ENCODE measurements around the gene PNMA6A.
"Not testable (repeated sequence)": the region's sequence is repeated elsewhere in the genome, so short reads cannot be mapped to it uniquely, and the experiment has no call there.

PNMA6A gene

DNA sequence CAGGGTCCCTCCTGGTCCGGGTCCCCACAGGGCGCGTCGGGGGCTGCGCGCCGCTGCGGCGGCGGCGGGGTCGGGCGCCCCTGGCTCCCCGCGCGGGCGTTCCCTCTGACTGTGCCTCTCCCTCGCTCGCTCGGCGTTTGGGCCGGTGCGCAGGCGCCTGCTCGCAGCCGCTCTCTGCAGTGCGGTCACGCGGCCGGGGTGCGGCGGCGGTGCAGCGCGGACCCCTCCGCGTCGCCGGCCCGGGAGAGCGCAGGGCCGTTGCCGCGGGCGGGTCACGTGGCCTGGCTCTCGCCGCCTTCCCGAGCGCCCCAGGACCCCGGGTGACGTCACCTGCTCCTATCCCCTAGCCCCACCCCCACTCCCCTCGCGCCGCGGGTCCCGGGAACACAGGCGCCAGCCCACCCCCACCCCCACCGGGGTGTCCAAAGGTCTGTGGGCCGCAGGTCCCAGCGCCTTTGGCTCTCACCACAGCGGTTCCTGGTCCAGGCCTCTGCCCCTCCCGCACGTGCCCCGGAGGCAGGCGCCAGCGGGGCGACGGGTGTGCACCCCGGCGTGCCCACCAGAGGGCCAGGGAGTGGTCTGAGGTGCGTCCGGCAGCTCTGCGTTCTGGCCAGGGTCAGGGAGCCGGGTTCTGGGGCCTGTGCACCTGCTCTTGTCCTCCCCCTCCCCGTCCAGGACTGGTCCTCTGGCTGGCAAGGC, 5.3 kb downstream of the PNMA6A start:
- not testable (repeated sequence) for DNase-seq

- not testable (repeated sequence) for DNase-seq
Measured at GRCh38 chrX:153083238-153083923, 11.1 kb downstream of the PNMA6A start.

- no peak for DNase-seq
Measured at GRCh38 chrX:153102418-153102817, 30.2 kb downstream of the PNMA6A start.

- DNase-seq, result not testable (repeated sequence)
Measured at GRCh38 chrX:153104959-153105358, 32.7 kb downstream of the PNMA6A start.

DNA sequence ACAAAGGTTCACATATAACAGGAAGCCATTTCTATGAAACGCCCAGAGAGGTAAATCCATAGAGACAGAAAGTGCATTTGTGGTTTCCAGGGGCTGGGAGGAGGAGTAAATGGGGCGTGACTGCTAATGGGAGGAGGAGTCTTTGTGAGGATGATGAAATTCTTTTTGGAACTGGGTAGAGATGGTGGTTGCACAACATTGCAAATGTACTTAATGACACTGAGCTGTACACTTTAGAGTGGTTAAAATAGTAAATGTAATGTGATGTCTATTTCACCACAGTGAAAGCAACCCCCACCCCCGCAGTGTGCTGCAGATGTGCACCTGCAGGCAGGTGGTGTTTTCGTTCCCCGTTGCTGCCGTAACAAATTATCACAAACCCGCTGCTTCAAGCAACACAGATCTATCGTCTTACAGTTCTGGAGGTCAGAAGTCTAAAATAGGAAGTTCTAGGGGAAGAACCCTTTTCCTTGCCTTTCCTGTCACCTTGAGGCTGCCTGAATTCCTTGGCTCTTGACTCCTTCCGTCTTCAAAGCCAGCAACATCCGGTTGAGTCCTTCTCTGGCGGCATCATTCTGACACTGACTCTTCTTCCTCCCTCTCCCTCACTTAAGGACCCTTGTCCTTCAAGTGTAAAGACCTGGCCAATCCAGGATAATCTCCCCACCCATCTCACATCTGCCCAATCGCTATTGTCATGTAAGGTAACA, 34.0 kb downstream of the PNMA6A start:
- not testable (repeated sequence) for DNase-seq

DNA sequence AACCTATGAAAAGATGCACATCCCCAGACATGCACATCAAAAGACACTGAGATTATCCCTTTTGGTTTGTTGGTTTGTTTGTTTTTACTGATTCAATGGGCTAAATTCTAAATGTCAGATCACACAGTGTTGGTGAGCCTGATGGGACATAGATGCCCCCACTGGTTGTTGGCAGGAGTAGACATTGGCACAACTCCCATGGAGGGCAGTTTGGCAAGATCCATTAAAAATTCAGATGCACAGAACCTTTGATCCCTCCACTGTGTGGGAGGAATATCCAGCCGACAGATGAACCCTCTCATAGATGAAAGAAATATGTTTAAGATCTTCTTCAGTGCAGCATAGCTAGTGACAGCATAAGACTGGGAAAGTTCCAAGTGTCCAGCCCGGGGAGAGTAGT, 38.5 kb downstream of the PNMA6A start:
- not testable (repeated sequence) for DNase-seq

DNA sequence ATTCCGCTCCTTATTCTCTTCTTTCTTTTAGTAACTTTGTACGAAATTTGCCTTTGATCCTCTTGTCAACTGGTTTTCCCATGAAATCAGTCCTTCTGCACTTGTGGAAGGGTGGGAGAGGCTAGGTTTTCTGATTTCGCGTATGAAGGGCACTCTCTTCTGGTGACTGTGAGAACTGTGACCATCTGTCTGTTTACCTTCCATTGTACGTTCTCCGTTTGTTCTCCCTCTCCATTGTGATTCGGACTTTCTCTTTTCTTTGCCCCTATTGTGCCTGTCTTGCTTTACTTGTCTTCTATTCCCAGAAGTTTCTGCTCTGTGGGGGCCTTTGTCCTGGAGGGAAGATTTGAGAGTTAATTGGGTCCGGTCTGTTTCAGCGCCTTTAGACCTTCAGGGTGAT, 41.6 kb downstream of the PNMA6A start:
- DNase-seq, result not testable (repeated sequence)

GRCh38 chrX:153117754-153118153, 45.5 kb downstream of the PNMA6A start:
- not testable (repeated sequence) for DNase-seq

DNA sequence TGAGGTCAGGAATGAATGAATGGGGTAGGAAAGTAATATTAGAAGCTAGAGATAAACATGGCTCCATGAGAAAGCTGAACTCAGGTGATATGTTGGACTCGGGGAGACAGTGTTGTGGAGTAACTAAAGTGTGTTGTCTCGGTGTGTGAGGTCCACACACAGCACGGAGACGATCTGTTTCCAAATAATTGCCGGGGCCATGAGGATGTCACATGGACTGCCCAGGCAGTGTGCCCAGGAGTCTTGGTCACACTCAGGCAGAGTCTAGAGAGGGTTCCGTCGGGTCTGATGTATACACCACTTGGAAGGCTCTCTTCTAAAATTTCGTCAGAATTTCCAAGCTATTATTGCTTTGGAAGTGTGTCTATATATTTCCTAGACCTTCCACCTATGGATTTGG, 48.0 kb downstream of the PNMA6A start:
- not testable (repeated sequence) for DNase-seq

- DNase-seq, result not testable (repeated sequence)
Measured at GRCh38 chrX:153123468-153123867, 51.2 kb downstream of the PNMA6A start.
